ENCODE results near the gene WDFY4. TPM values are rescaled to one million over a fixed set of nuclear protein-coding genes. Genes with fewer than 3 reads are reported as not detected.

The WDFY4 gene
- total RNA-seq, 1 donor from 2014 or later: 4.3 TPM

GRCh38 chr10:48898426-48898825 lies 213.8 kb downstream of the WDFY4 start:
- DNase-seq (ENCODE audit: low spot score in 2 of 2, unreplicated experiment in 2 of 2): no peak
- Mint-ChIP-seq H3K4me3 (no peak overlapping the region), H3K9me3 (no peaks in the 10 kb centered on the region), H3K27me3 (ENCODE audit: low read depth) (peaks cover 16% of the 10 kb centered on the region), H3K27ac (no peak overlapping the region), H3K4me1 (no peaks in the 10 kb centered on the region), H3K36me3 (no peaks in the 10 kb centered on the region)
- no peak for TF ChIP-seq CTCF (IDR thresholded peaks at IDR 0.05; ENCODE audit: unreplicated experiment)

GRCh38 chr10:48899781-48900180 lies 215.1 kb downstream of the WDFY4 start:
- no peak overlapping the region for H3K27ac Mint-ChIP-seq
- no peak overlapping the region for H3K4me3 Mint-ChIP-seq
- H3K9me3 Mint-ChIP-seq: no peaks in the 10 kb centered on the region
- H3K27me3 Mint-ChIP-seq (ENCODE audit: low read depth): peaks cover 18% of the 10 kb centered on the region
- DNase-seq (ENCODE audit: low spot score in 2 of 2, unreplicated experiment in 2 of 2): no peak
- no peak for TF ChIP-seq CTCF (IDR thresholded peaks at IDR 0.05; ENCODE audit: unreplicated experiment)
- H3K36me3 Mint-ChIP-seq: no peaks in the 10 kb centered on the region
- no peaks in the 10 kb centered on the region for H3K4me1 Mint-ChIP-seq

- DNase-seq (ENCODE audit: low spot score in 2 of 2, unreplicated experiment in 2 of 2): no peak
- TF ChIP-seq CTCF (IDR thresholded peaks at IDR 0.05; ENCODE audit: unreplicated experiment): no peak
- H3K36me3 Mint-ChIP-seq: no peaks in the 10 kb centered on the region
- H3K27ac Mint-ChIP-seq: no peak overlapping the region
- H3K27me3 Mint-ChIP-seq (ENCODE audit: low read depth): peaks cover 22% of the 10 kb centered on the region
- H3K9me3 Mint-ChIP-seq: no peaks in the 10 kb centered on the region
- no peaks in the 10 kb centered on the region for H3K4me1 Mint-ChIP-seq
- H3K4me3 Mint-ChIP-seq: no peak overlapping the region
Observed at GRCh38 chr10:48900371-48900801, 215.7 kb downstream of the WDFY4 start.

GRCh38 chr10:48901319-48901718 lies 216.6 kb downstream of the WDFY4 start:
- no peak for DNase-seq (ENCODE audit: low spot score in 2 of 2, unreplicated experiment in 2 of 2)
- TF ChIP-seq CTCF (IDR thresholded peaks at IDR 0.05; ENCODE audit: unreplicated experiment): no peak
- Mint-ChIP-seq H3K4me1 (no peaks in the 10 kb centered on the region), H3K27ac (no peak overlapping the region), H3K27me3 (ENCODE audit: low read depth) (peaks cover 28% of the 10 kb centered on the region), H3K9me3 (no peaks in the 10 kb centered on the region), H3K36me3 (no peaks in the 10 kb centered on the region), H3K4me3 (no peak overlapping the region)

- Mint-ChIP-seq H3K9me3 (no peaks in the 10 kb centered on the region), H3K4me3 (no peak overlapping the region), H3K27me3 (ENCODE audit: low read depth) (peaks cover 33% of the 10 kb centered on the region), H3K4me1 (no peaks in the 10 kb centered on the region), H3K36me3 (no peaks in the 10 kb centered on the region), H3K27ac (no peak overlapping the region)
- no peak for TF ChIP-seq CTCF (IDR thresholded peaks at IDR 0.05; ENCODE audit: unreplicated experiment)
- no peak for DNase-seq (ENCODE audit: low spot score in 2 of 2, unreplicated experiment in 2 of 2)
Observed at GRCh38 chr10:48902096-48902495, 217.4 kb downstream of the WDFY4 start.

- H3K27me3 Mint-ChIP-seq (ENCODE audit: low read depth): peaks cover 42% of the 10 kb centered on the region
- no peak overlapping the region for H3K4me3 Mint-ChIP-seq
- H3K36me3 Mint-ChIP-seq: no peaks in the 10 kb centered on the region
- no peak for DNase-seq (ENCODE audit: low spot score in 2 of 2, unreplicated experiment in 2 of 2)
- H3K4me1 Mint-ChIP-seq: no peaks in the 10 kb centered on the region
- H3K27ac Mint-ChIP-seq: no peak overlapping the region
- no peak for TF ChIP-seq CTCF (IDR thresholded peaks at IDR 0.05; ENCODE audit: unreplicated experiment)
- no peaks in the 10 kb centered on the region for H3K9me3 Mint-ChIP-seq
Observed at GRCh38 chr10:48903151-48903550, 218.5 kb downstream of the WDFY4 start.

Measured in mesothelial cell of epicardium (in vitro differentiated cells).